Esophagus muscularis mucosa (tissue), 4 donors: ENCODE data around the gene PYDC2. TPM values are rescaled to one million over a fixed set of nuclear protein-coding genes. Genes with fewer than 3 reads are reported as not detected.

Experiments
- DNase-seq: peaks from one replicate; pipeline ENCODE4 v3.0.0-alpha.2; 2017; ENCODE audit errors: extremely low spot score
- H3K27ac ChIP-seq, 4 donors: fragments of 200-600 bp; sonication (generic); replicated peaks in 1 of 4; 1 replicate in 3 of 4; 2 replicates in 1 of 4; pipeline ENCODE4 v1.5.1; 2016 to 2019; ENCODE audit warnings: mild to moderate bottlenecking in 1 of 4
- H3K27me3 ChIP-seq, 4 donors: fragments of 200-600 bp; sonication (generic); one replicate each; pipeline versions ENCODE4 v1.5.1 to v1.6.0; 2016 to 2019
- H3K36me3 ChIP-seq, 4 donors: fragments of 200-600 bp; sonication (generic); one replicate each; pipeline ENCODE4 v1.5.1; 2016 to 2019
- H3K4me1 ChIP-seq, 4 donors: fragments of 200-600 bp; sonication (generic); one replicate each; pipeline ENCODE4 v1.5.1; 2016 to 2019
- H3K4me3 ChIP-seq, 4 donors: fragments of 200-600 bp; sonication (generic); 1 replicate in 2 of 4; 2 replicates in 2 of 4; pipeline ENCODE4 v1.5.1; 2016 to 2019; ENCODE audit warnings: mild to moderate bottlenecking in 4 of 4, moderate library complexity in 1 of 4
- H3K9me3 ChIP-seq, 4 donors: fragments of 200-600 bp; sonication (generic); 1 replicate in 3 of 4; 2 replicates in 1 of 4; pipeline ENCODE4 v1.5.1; 2016 to 2019
- CTCF ChIP-seq, 3 experiments: fragments of 200-600 bp in 2 of 3; fragments of 450-650 bp in 1 of 3; sonication (generic) in 2 of 3; IDR thresholded peaks; one replicate each; pipeline ENCODE4 v1.5.1; 2017 to 2019; ENCODE audit warnings: antibody characterized with exemption in 3 of 3, mild to moderate bottlenecking in 2 of 3, moderate library complexity in 1 of 3
- EP300 ChIP-seq: sonication (generic); formaldehyde crosslinking; IDR thresholded peaks from one replicate; pipeline ENCODE4 v1.6.1; 2017; ENCODE audit warnings: antibody characterized with exemption
- POLR2A ChIP-seq: fragments of 450-650 bp; IDR thresholded peaks from one replicate; pipeline ENCODE4 v1.6.1; 2017; ENCODE audit warnings: antibody characterized with exemption, moderate library complexity, mild to moderate bottlenecking, low read depth
- POLR2AphosphoS5 ChIP-seq, 2 donors: sonication (generic); formaldehyde crosslinking; IDR thresholded peaks; one replicate each; pipeline ENCODE4 v1.6.1; 2017; ENCODE audit warnings: antibody characterized with exemption in 2 of 2
- WGBS: methylation state at CpG from one replicate; pipeline ENCODE4 v1.1.5; 2018; 5-methylcytosine and 5-hydroxymethylcytosine counted together
- intact Hi-C: fragments of 100-400 bp; cut with DNase I; formaldehyde crosslinking; loops from one replicate; pipeline ENCODE4 v1.15.1; 2023
- total RNA-seq, 4 donors: library from RNA; depleted of rRNA; stranded (reverse); fragments of >200 nt; gene quantifications; one replicate each; pipeline versions ENCODE4 v1.1.0 to v1.2.1, GENCODE V29; 2016

Gene PYDC2
- not detected for total RNA-seq

- TF ChIP-seq POLR2A = no peak
- TF ChIP-seq CTCF (IDR thresholded peaks at IDR 0.05) = no peak
- WGBS = 87% methylated on average over 3 of the region's 3 CpGs
Measured at GRCh38 chr3:191461113-191461595, at the start of gene PYDC2. PYDC2 (plus strand) TSS chr3:191461163; CDS start chr3:191461163, 0 bp downstream.

GRCh38 chr3:191412759-191413158 is 48.2 kb upstream of the PYDC2 start:
- WGBS = 65% methylated on average over 1 of the region's 1 CpG
- TF ChIP-seq POLR2AphosphoS5 (IDR thresholded peaks at IDR 0.05) (no peak), POLR2A (no peak), CTCF (IDR thresholded peaks at IDR 0.05) (no peak), EP300 (no peak)
- Histone ChIP-seq H3K9me3 (peaks cover 0 to 11% (median 4%) of the 10 kb centered on the region in 4 donors), H3K27ac (no peak overlapping the region), H3K36me3 (no peaks in the 10 kb centered on the region), H3K4me3 (no peak overlapping the region), H3K4me1 (no peaks in the 10 kb centered on the region), H3K27me3 (no peaks in the 10 kb centered on the region)
- DNase-seq = no peak
- intact Hi-C loops = no loop called here

More at GRCh38 chr3:191461113-191461595, at the start of gene PYDC2:
- intact Hi-C loops = no loop called here
- Histone ChIP-seq H3K9me3 (no peaks in the 10 kb centered on the region), H3K4me1 (no peaks in the 10 kb centered on the region), H3K36me3 (no peaks in the 10 kb centered on the region), H3K4me3 (no peak within 1 kb of the TSS), H3K27ac (no peak within 1 kb of the TSS), H3K27me3 (no peaks in the 10 kb centered on the region)
- DNase-seq = no peak

DNA sequence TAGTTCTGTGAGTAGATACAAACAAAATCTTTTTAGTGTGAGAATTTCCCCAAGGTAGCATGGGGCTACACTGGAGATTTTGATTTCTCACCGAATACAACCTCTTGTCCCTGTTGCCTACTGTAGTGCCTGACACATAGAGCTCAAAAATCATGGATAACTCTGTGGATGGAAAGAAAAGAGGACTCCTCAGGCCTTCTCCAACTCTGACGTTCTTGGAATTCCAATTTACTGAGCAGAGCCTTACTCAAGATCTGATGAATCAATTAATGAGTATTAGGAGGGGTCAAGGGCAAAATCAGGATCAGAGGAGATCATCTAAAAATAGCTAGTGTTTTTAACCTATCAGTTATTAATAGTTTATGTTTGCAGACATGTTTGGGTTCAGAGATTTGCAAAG is 46.7 kb upstream of the PYDC2 start:
- Histone ChIP-seq H3K9me3 (peaks cover 0 to 11% (median 4%) of the 10 kb centered on the region in 4 donors), H3K4me3 (no peak overlapping the region), H3K27me3 (no peaks in the 10 kb centered on the region), H3K36me3 (no peaks in the 10 kb centered on the region), H3K27ac (no peak overlapping the region), H3K4me1 (no peaks in the 10 kb centered on the region)
- TF ChIP-seq EP300 (no peak), POLR2AphosphoS5 (IDR thresholded peaks at IDR 0.05) (no peak), CTCF (IDR thresholded peaks at IDR 0.05) (no peak), POLR2A (no peak)
- no peak for DNase-seq
- intact Hi-C loops = no loop called here
- WGBS = 28% methylated on average over 2 of the region's 2 CpGs

GRCh38 chr3:191414732-191415131 is 46.2 kb upstream of the PYDC2 start:
- intact Hi-C loops = loop anchor here (5.0 kb wide), 1 partner anchor 1028 kb away; no protein-coding TSS in a partner anchor
- H3K36me3 ChIP-seq = no peaks in the 10 kb centered on the region
- TF ChIP-seq POLR2A = no peak
- no peak for TF ChIP-seq POLR2AphosphoS5 (IDR thresholded peaks at IDR 0.05)
- no peak for TF ChIP-seq CTCF (IDR thresholded peaks at IDR 0.05)
- no peak for TF ChIP-seq EP300
- 100% methylated on average over 1 of the region's 1 CpG for WGBS
- peaks cover 0 to 8% (median 2%) of the 10 kb centered on the region in 4 donors for H3K9me3 ChIP-seq
- no peak overlapping the region for H3K4me3 ChIP-seq
- no peak overlapping the region for H3K27ac ChIP-seq
- no peaks in the 10 kb centered on the region for H3K4me1 ChIP-seq
- H3K27me3 ChIP-seq = no peaks in the 10 kb centered on the region
- DNase-seq = no peak

DNA sequence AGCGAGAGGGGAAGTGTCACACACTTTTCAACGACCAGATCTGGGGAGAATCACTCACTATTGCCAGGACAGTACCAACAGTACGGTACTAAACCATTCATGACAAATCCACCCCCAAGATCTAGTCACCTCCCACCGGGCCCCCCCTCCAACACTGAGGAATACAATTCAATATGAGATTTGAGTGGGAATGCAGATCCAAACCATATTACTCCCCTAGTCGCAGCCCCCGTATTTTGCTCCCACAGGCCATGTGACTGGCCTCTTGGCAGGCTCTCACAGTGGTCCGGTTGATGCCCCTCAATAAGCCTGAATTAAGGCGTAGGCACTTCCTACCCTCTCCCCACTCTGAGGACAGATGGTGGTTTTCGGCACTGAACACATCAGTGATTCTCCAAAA is 45.4 kb upstream of the PYDC2 start:
- TF ChIP-seq POLR2AphosphoS5 (IDR thresholded peaks at IDR 0.05) (no peak), POLR2A (no peak), EP300 (no peak), CTCF (IDR thresholded peaks at IDR 0.05) (no peak)
- H3K4me3 ChIP-seq = no peak overlapping the region
- DNase-seq = no peak

More for the DNA sequence above, 45.4 kb upstream of the PYDC2 start:
- no peak overlapping the region for H3K27ac ChIP-seq
- intact Hi-C loops = loop anchor here (5.0 kb wide), 1 partner anchor 1027 kb away; no protein-coding TSS in a partner anchor
- H3K36me3 ChIP-seq = no peaks in the 10 kb centered on the region
- WGBS = 83% methylated on average over 9 of the region's 9 CpGs
- H3K4me1 ChIP-seq = no peaks in the 10 kb centered on the region
- no peaks in the 10 kb centered on the region for H3K9me3 ChIP-seq
- no peaks in the 10 kb centered on the region for H3K27me3 ChIP-seq
